ENCODE results near the gene AZIN2.

The AZIN2 gene

GRCh38 chr1:33165209-33165608 is 84.3 kb downstream of the AZIN2 start:
- no peak for DNase-seq (ENCODE audit: low read depth)
- TF ChIP-seq CTCF (conservative IDR thresholded peaks at IDR 0.05; ENCODE audit: control insufficient read depth, insufficient read depth, low read depth, low read length) = no peak
- H3K4me3 ChIP-seq (ENCODE audit: control insufficient read depth, low read depth, low read length) = no peak overlapping the region

GRCh38 chr1:33165809-33166208 is 84.9 kb downstream of the AZIN2 start:
- no peak for DNase-seq (ENCODE audit: low read depth)
- TF ChIP-seq CTCF (conservative IDR thresholded peaks at IDR 0.05; ENCODE audit: control insufficient read depth, insufficient read depth, low read depth, low read length) = no peak

GRCh38 chr1:33167650-33168447 is 86.9 kb downstream of the AZIN2 start:
- TF ChIP-seq CTCF (conservative IDR thresholded peaks at IDR 0.05; ENCODE audit: control insufficient read depth, insufficient read depth, low read depth, low read length) = no peak
- no peak for DNase-seq (ENCODE audit: low read depth)
- H3K4me3 ChIP-seq (ENCODE audit: control insufficient read depth, low read depth, low read length) = no peak overlapping the region

More at GRCh38 chr1:33165809-33166208, 84.9 kb downstream of the AZIN2 start:
- no peak overlapping the region for H3K4me3 ChIP-seq (ENCODE audit: control insufficient read depth, low read depth, low read length)

- DNase-seq (ENCODE audit: low read depth) = no peak
- H3K4me3 ChIP-seq (ENCODE audit: control insufficient read depth, low read depth, low read length) = no peak overlapping the region
- TF ChIP-seq CTCF (conservative IDR thresholded peaks at IDR 0.05; ENCODE audit: control insufficient read depth, insufficient read depth, low read depth, low read length) = no peak
Measured at GRCh38 chr1:33168556-33169289, 87.8 kb downstream of the AZIN2 start.

- no peak overlapping the region for H3K4me3 ChIP-seq (ENCODE audit: control insufficient read depth, low read depth, low read length)
- no peak for TF ChIP-seq CTCF (conservative IDR thresholded peaks at IDR 0.05; ENCODE audit: control insufficient read depth, insufficient read depth, low read depth, low read length)
- DNase-seq (ENCODE audit: low read depth) = no peak
Measured at GRCh38 chr1:33169290-33170055, 88.5 kb downstream of the AZIN2 start.
